Kidney epithelial cell (primary cell): Measurements from ENCODE around the gene LSM5. TPM values are rescaled to one million over a fixed set of nuclear protein-coding genes. Genes with fewer than 3 reads are reported as not detected.

Source experiments
- DNase-seq: peaks from one replicate; pipeline ENCODE4 v3.0.0-alpha.2; 2010; ENCODE audit warnings: low read depth
- H3K27me3 ChIP-seq: 2 replicates; pipeline ENCODE4 v1.6.0; 2011; ENCODE audit warnings: low read length; ENCODE audit not compliant: control insufficient read depth, insufficient read depth
- H3K36me3 ChIP-seq: 2 replicates; pipeline ENCODE4 v1.5.1; 2011; ENCODE audit warnings: low read length; ENCODE audit not compliant: control insufficient read depth, insufficient read depth
- H3K4me3 ChIP-seq: 2 replicates; pipeline ENCODE4 v1.5.1; 2011; ENCODE audit warnings: low read depth, mild to moderate bottlenecking, control low read depth, low read length
- CTCF ChIP-seq: IDR thresholded peaks from 2 replicates; pipeline ENCODE4 v1.5.1; 2011; ENCODE audit warnings: mild to moderate bottlenecking, moderate library complexity, low read length, control low read depth, inconsistent platforms; ENCODE audit not compliant: insufficient read depth, poor library complexity, severe bottlenecking
- total RNA-seq: library from RNA; depleted of rRNA; stranded (reverse); fragments of >200 nt; gene quantifications from 2 replicates; pipeline ENCODE4 v1.2.3, GENCODE V29; 2015

LSM5 gene
- total RNA-seq, 1 donor from 2014 or later: 10.0 TPM

- no peak for DNase-seq
- Histone ChIP-seq H3K27me3 (no peaks in the 10 kb centered on the region), H3K4me3 (no peak overlapping the region), H3K36me3 (no peaks in the 10 kb centered on the region)
- no peak for TF ChIP-seq CTCF
Measured at GRCh38 chr7:32513210-32513609, 23.0 kb upstream of the LSM5 start.

- no peak for TF ChIP-seq CTCF
- DNase-seq: no peak
- no peaks in the 10 kb centered on the region for H3K36me3 ChIP-seq
- no peak overlapping the region for H3K4me3 ChIP-seq
- H3K27me3 ChIP-seq: no peaks in the 10 kb centered on the region
Measured at GRCh38 chr7:32511791-32512190, 21.6 kb upstream of the LSM5 start.

- DNase-seq: no peak
- Histone ChIP-seq H3K27me3 (no peaks in the 10 kb centered on the region), H3K36me3 (no peaks in the 10 kb centered on the region), H3K4me3 (no peak overlapping the region)
- TF ChIP-seq CTCF: no peak
Measured at GRCh38 chr7:32507414-32507813, 17.2 kb upstream of the LSM5 start.

- Histone ChIP-seq H3K27me3 (no peaks in the 10 kb centered on the region), H3K4me3 (no peak overlapping the region), H3K36me3 (no peaks in the 10 kb centered on the region)
- DNase-seq: peak; percentile 85
- TF ChIP-seq CTCF: no peak
Measured at GRCh38 chr7:32506266-32507054, 16.3 kb upstream of the LSM5 start.

- H3K27me3 ChIP-seq: no peaks in the 10 kb centered on the region
- TF ChIP-seq CTCF: no peak
- no peak for DNase-seq
- H3K4me3 ChIP-seq: no peak overlapping the region
- H3K36me3 ChIP-seq: no peaks in the 10 kb centered on the region
Measured at GRCh38 chr7:32502728-32503127, 12.5 kb upstream of the LSM5 start.

- H3K4me3 ChIP-seq: no peak overlapping the region
- TF ChIP-seq CTCF: no peak
- no peaks in the 10 kb centered on the region for H3K36me3 ChIP-seq
- no peaks in the 10 kb centered on the region for H3K27me3 ChIP-seq
- no peak for DNase-seq
Measured at GRCh38 chr7:32501522-32501921, 11.3 kb upstream of the LSM5 start.
